Stimulated activated effector memory CD8-positive, alpha-beta T cell treated with anti-CD3 and anti-CD28 coated beads, Interleukin-12 subunit alpha, Interleukin-12 subunit beta, amount 100 ng/mL, for 72 hours (primary cell): ENCODE data around the gene SLC25A23.
"Not testable (repeated sequence)": the region's sequence is repeated elsewhere in the genome, so short reads cannot be mapped to it uniquely, and the experiment has no call there.

ENCODE experiments used
- ATAC-seq: fragments of 150-1000 bp; cut with Tn5 transposase; 2 replicates; pipeline ENCODE4 v1.10.0; 2021
- DNase-seq, 2 donors: peaks; one replicate each; pipeline ENCODE4 v3.0.0; 2021 to 2022; ENCODE audit warnings: low spot score in 2 of 2
- H3K27ac Mint-ChIP-seq: one replicate; pipeline ENCODE4 v1.8.0; 2022; ENCODE audit warnings: mild to moderate bottlenecking, mixed read lengths
- H3K36me3 Mint-ChIP-seq: one replicate; pipeline ENCODE4 v1.8.0; 2022; ENCODE audit warnings: mild to moderate bottlenecking, mixed read lengths
- H3K4me1 Mint-ChIP-seq: one replicate; pipeline ENCODE4 v1.8.0; 2022; ENCODE audit warnings: mixed read lengths
- H3K4me3 Mint-ChIP-seq: one replicate; pipeline ENCODE4 v1.8.0; 2022; ENCODE audit warnings: mild to moderate bottlenecking, mixed read lengths
- H3K9me3 Mint-ChIP-seq: one replicate; pipeline ENCODE4 v1.8.0; 2022; ENCODE audit warnings: mixed read lengths

SLC25A23 gene

DNA sequence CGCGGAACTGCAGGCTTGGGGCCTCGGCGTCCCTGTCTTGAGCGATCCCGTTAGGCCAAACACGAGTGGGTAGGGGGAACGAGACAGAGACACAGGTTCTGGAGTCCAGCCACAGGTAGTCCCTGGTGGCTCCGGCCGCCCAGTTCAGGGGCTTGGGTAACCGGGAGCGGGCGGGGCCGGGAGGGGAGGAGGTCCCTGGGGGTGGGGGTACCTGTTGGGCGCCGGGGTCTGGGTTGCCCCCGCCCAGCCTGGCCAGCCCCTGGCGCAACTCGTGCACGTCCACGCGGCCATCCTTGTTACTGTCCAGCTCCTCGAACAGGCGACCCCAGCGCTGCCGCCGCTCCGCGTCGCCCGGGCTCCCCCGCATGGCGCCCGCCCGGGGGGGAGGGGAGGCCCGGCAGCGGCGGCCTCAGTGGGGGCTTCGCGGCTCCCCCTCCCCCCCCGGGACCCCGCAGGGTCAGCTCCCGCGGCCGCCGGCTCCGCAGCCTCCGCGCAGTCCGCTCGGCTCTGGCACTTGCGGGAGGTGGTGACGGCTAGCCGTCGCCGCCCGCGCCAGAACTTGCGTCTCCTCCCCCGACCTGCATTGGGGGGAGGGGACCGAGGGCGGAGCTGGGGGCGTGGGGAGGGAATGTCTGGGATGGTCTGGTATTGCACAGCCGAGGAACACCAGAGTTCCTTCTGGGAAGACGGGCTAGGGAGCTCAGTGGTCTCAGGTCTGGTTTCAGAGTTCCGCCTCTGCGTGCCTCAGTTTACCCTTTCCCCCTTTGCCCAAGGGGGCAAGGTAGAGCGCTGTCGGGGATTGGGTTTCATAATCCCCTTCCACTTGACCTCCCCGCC, at the start of gene SLC25A23:
TSS of gene SLC25A23 (minus strand) at position 531 of the 837 bp plus-strand sequence. CDS start at position 367, 164 bp downstream.
- H3K27ac Mint-ChIP-seq = peak within 1 kb of the TSS; percentile 79
- peak; percentile 43 for ATAC-seq
- DNase-seq = peak; percentile 40 to 77
- H3K4me3 Mint-ChIP-seq = peak within 1 kb of the TSS; percentile 88
- peaks cover 33% of the 10 kb centered on the region for H3K36me3 Mint-ChIP-seq
- H3K4me1 Mint-ChIP-seq = peaks cover 32% of the 10 kb centered on the region
- H3K9me3 Mint-ChIP-seq = no peaks in the 10 kb centered on the region

DNA sequence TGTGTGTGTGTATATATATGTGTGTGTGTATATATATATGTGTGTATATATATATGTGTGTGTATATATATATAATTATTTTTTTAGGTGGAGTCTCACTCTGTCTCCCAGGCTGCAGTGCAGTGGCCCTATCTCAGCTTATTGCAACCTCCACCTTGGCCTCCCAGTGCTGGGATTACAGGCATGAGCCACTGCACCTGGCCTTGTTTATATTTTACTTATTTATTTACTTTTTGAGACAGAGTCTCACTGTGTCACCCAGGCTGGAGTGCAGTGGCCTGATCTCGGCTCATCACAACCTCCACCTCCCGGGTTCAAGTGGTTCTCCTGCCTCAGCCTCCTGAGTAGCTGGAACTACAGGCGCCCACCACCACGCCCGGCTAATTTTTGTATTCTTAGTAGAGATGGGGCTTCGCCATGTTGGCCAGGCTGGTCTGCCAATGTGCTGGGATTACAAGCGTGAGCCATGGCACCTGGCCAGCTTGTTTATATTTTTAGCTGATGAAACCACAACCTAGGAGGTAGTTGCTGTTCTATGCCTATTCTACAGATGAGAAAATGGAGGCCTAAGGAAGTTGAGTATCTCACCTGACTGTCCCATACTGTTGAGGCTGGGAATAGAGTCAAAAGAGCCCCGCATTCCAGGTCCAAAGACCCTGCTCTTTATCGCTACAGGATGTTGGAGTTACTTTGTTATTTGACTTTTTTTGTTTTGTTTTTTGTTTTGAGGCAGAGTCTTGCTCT, 48.6 kb upstream of the SLC25A23 start:
- not testable (repeated sequence) for H3K36me3 Mint-ChIP-seq, H3K4me1 Mint-ChIP-seq, H3K4me3 Mint-ChIP-seq, ATAC-seq, H3K27ac Mint-ChIP-seq, DNase-seq, H3K9me3 Mint-ChIP-seq

DNA sequence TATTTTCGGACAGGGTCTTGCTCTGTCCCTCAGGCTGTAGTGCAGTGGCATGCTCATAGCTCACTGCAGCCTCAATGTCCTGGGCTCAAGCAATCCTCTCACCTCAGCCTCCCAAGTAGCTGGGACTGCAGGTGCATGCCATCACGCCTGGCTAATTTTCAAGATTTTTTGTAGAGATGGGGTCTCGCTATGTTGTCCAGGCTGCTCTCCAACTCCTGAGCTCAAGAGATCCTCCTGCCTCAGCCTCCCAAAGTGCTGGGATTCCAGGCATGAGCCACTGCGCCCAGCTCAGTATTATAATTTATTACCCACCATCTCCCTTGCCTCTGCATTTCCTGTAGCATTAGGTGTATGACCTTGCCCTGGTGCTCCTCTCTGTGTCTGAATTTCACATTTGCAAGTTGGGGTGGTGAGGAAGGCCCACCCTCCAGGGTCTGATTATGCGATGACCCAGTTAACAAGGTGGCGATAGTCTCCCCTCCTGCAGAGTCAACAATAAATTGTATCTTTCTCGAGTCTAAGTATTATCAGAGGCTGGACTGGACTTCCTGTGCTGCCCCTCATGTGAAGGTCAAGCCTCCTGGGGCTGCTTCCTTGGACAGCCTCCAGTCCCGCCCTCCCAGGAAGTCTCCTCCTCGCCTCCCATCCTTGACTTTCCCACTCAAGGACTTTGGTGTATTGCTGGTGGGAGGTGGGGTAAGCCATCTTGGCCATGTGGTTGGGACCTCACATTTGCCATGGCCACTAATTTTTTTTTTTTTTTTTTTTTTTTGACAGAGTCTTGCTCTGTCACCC, 44.0 kb upstream of the SLC25A23 start:
- H3K4me1 Mint-ChIP-seq = peaks cover 7% of the 10 kb centered on the region
- H3K36me3 Mint-ChIP-seq = peaks cover 7% of the 10 kb centered on the region
- H3K4me3 Mint-ChIP-seq = peak overlapping the region; percentile 85
- no peak for ATAC-seq
- H3K9me3 Mint-ChIP-seq = no peaks in the 10 kb centered on the region
- H3K27ac Mint-ChIP-seq = no peak overlapping the region
- DNase-seq = no peak

DNA sequence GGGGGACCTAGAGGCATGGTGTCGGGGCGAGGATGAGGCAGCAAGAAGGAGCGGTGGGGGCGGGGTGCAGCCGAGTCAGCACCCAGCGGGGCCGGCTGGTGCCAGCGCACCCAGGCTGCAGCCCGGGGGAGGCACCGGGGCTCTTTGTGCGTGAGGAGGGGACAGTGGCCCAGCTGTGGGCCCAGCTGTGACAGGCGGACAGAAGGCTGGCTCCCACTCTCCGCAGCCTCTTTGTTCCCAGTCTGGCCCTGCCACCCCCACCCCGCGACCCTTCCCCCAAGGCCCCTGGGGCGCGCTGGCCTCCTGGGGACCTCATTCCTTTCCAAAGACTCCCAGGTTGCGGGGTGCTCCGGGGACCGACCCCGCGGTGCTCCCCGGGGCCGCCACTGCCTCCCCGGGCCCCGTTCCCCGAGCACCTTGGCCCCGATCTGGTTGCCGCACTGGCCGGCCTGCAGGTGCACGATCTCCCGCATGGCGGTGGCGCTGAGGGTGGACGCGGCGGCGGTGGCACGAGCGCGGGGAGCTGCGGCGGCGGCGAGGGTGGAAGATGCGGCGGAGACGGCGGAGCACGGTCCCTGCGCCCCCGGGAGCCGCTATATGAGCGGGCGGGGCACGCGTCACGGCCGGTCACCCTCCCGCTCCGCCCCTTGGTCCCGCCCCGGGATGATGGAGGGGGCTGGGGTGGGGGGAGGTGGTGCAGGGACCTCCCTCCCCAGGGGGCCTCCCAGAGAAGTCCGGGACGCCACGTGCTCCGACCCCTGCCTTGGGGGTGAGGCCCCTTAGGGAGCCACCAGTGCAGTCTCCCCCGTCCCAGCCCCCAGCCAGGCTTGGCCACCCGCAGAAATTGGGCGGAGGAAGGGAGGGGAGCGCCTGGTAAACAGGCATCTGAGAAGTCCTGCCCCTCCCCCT, 42.4 kb upstream of the SLC25A23 start, which contains the start of gene TUBB4A:
TSS of gene TUBB4A (minus strand) at position 570 of the 909 bp plus-strand sequence. CDS start at position 473, 97 bp downstream.
- DNase-seq (peak; percentile 48 to 78), ATAC-seq (peak; percentile 77)
- Mint-ChIP-seq H3K4me1 (peaks cover 7% of the 10 kb centered on the region), H3K36me3 (peaks cover 7% of the 10 kb centered on the region), H3K9me3 (no peaks in the 10 kb centered on the region), H3K4me3 (peak within 1 kb of the TSS; percentile 85), H3K27ac (peak within 1 kb of the TSS; percentile 75)

DNA sequence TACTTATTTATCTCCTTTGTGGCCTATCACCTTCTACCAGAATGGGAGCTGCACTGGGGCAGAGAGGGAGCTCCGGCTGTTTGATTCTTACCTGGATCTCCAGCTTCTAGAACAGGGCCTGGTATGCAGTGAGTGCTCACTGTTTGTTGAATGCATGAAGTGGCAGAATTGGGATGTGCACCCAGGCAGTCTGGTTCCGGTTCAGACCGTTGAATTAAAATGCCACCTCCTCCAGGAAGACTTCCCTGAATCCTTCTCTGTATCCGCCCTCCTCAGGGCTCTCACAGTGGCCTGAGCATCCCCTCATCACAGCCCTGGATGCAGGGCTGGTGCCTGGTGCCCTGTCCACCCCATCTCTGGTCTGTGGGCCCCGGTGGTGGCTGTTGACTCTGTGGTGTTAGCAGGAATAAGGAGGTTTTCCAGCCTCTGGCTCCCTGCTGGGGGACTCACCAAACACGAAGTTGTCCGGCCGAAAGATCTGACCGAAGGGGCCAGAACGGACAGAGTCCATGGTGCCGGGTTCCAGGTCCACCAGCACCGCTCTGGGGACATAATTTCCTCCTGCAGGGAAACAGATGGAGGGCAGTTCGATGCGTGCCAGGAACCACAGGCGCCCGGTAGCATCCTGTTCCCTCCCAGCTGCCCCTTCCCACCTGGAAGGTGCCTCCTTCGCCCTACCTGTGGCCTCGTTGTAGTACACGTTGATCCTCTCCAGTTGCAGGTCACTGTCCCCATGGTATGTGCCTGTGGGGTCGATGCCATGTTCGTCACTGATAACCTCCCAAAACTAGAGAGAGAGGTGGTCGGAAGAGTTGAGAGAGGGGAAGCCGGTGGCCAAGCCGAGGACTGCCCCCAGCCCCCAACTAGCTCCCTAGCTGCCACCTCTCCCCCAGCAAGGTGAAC, 41.5 kb upstream of the SLC25A23 start:
- Mint-ChIP-seq H3K27ac (peak overlapping the region; percentile 75), H3K4me1 (peaks cover 7% of the 10 kb centered on the region), H3K9me3 (no peaks in the 10 kb centered on the region), H3K36me3 (peaks cover 7% of the 10 kb centered on the region), H3K4me3 (peak overlapping the region; percentile 85)
- ATAC-seq = no peak
- no peak for DNase-seq

DNA sequence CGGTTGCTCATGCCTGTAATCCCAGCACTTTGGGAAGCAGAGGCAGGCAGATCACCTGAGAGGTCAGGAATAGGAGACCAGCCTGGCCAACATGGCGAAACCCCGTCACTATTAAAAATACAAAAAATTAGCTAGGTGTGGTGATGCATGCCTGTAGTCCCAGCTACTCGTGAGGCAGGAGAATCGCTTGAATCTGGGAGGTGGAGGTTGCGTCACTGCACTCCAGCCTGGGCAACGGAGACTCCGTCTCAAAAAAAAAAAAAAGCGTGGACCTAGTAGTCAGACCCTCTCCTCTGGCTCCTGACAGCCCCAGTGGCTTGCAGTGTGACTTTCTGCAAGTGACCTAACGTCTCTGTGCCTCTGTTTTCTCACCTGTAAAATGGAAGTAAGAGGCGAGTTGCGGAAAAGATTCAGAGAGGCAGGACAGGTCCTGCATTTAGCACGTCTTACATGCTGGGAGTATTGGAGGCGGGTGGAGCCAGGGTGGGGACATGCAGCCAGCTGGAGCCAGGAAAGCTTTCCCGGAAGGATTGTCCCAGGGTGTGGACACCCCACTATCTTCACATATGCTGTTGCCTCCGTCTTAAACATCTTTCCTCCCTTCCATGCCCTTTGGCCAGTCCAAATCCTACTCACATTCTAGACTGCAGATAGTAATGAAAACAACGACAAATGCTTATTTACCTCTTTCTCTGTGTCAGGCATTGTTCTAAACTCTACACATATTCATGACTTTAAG, 39.6 kb upstream of the SLC25A23 start:
- Mint-ChIP-seq H3K4me3 (no peak overlapping the region), H3K9me3 (no peaks in the 10 kb centered on the region), H3K27ac (no peak overlapping the region), H3K4me1 (peaks cover 7% of the 10 kb centered on the region), H3K36me3 (peaks cover 7% of the 10 kb centered on the region)
- DNase-seq (no peak), ATAC-seq (no peak)

DNA sequence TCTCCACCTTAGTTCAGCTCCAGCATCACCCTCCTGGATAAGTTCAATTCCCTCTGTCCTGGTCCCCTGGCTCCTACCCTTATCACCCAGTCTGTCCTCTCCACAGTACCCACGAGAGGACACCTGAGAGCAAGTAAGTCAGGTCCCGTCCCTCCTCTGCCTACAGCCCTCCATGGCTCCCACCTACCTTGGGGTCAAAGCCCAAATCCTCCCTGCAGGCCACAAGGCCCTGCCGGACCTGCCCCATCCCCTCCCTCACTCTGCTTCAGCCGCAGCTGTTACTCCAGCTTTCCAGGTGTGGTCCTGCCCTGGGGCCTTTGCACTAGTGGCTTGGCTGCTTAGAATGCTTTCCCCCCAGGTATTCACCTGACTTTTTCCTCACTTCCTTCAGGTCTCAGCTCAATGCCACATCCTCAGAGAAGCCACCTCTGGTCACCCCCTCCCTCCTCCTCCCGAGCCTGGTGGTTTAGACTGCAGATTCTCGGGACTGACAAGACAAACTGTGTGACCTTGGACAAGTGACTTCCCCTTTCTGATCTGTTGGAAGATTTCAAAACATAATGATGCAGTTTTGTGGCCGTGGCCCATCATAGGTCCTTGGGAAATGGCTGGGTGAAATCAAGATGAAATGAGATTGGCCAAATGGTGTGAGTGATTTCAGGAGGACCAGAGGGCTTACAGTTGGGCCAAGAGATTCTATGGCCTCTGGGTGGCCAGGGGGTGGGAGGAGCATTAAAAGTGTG, 38.9 kb upstream of the SLC25A23 start:
- peak overlapping the region; percentile 48 for H3K27ac Mint-ChIP-seq
- H3K36me3 Mint-ChIP-seq = peaks cover 2% of the 10 kb centered on the region
- peaks cover 7% of the 10 kb centered on the region for H3K4me1 Mint-ChIP-seq
- DNase-seq = no peak
- no peak overlapping the region for H3K4me3 Mint-ChIP-seq
- no peaks in the 10 kb centered on the region for H3K9me3 Mint-ChIP-seq
- no peak for ATAC-seq

DNA sequence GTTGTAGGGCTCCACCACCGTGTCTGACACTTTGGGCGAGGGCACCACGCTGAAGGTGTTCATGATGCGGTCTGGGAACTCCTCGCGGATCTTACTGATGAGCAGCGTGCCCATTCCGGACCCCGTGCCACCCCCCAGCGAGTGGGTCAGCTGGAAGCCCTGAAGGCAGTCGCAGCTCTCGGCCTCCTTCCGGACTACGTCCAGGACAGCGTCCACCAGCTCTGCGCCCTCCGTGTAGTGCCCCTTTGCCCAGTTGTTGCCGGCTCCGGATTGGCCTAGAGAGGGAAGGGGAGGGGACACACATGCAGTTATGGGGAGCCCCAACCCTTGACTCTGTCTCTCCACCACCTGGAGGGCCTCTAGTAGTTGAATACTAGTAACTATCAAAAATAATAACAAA, 36.4 kb upstream of the SLC25A23 start:
- Mint-ChIP-seq H3K4me3 (no peak overlapping the region), H3K27ac (no peak overlapping the region), H3K9me3 (peaks cover 4% of the 10 kb centered on the region), H3K4me1 (peaks cover 9% of the 10 kb centered on the region), H3K36me3 (no peaks in the 10 kb centered on the region)
- ATAC-seq (no peak), DNase-seq (no peak)

DNA sequence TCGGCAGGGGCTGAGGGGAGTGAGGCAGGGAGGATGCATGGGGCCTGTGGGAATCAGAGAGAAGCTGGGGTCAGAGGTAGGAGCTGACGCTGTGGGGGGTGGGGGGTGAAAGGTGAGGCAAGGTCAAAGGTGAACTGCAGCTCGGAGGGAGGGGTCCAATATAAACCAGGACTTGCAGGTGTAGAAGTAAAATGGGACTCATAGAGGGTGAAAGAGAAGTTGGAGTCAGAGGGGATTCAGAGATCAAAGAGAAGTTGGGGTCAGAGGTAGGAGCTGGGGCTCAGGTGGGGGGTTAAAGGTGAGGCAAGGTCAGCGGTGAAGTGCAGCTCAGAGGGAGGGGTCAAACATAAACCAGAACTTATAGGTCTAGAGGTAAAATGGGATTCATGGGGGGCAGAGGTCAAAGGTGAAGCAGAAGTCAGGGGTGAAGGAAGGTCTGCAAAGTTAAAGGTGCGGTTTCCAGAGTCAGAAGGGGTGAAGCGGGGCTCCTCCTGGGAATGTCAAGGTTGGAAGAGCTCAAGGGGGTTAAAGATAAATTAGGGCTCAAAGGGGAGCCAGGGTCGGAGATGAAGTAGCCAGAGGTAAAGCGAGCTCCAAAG, 34.9 kb upstream of the SLC25A23 start:
- H3K36me3 Mint-ChIP-seq = no peaks in the 10 kb centered on the region
- no peak for DNase-seq
- H3K9me3 Mint-ChIP-seq = peaks cover 4% of the 10 kb centered on the region
- no peak for ATAC-seq
- H3K4me1 Mint-ChIP-seq = peaks cover 20% of the 10 kb centered on the region
- H3K27ac Mint-ChIP-seq = no peak overlapping the region
- H3K4me3 Mint-ChIP-seq = no peak overlapping the region

DNA sequence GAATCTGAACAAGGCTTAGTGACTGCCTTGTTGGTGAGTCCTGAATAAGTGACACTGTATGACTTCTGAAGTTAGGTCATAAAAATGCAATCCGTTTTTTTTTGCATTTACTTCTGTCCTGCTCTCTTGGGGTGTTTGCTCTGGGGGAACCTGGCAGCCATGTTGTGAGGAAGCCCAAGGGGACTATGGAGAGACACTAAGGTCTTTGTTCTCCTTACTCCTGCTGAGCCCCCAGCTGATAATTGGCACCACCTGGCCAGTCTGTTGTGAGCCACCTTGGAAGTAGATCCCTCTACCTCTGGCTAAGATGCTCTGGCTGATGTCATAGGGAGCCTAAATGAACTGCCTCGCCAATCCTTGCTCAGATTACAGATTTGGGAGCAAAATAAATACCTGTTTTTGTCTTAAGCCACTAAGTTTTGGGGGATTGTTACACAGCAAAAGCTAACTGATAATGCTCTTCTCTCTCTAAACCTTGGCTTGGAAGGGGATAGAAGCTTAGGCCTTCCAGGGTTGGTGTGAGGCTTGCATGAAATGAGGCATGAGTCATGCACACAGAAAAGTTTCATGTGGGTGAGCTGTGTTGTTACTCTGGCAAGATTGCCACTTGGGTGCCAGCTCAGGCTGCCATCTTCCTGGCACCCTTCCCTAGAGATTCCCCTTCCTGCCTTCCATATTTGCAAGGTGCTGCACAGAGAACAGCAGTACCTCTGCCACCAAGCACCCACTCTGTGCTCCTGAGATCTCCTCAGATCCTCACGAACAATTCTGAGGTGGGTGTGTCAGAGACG, 32.4 kb upstream of the SLC25A23 start:
- Mint-ChIP-seq H3K4me1 (peaks cover 25% of the 10 kb centered on the region), H3K27ac (peak overlapping the region; percentile 32), H3K36me3 (no peaks in the 10 kb centered on the region), H3K9me3 (peaks cover 4% of the 10 kb centered on the region), H3K4me3 (no peak overlapping the region)
- DNase-seq (no peak), ATAC-seq (peak; percentile 54)

DNA sequence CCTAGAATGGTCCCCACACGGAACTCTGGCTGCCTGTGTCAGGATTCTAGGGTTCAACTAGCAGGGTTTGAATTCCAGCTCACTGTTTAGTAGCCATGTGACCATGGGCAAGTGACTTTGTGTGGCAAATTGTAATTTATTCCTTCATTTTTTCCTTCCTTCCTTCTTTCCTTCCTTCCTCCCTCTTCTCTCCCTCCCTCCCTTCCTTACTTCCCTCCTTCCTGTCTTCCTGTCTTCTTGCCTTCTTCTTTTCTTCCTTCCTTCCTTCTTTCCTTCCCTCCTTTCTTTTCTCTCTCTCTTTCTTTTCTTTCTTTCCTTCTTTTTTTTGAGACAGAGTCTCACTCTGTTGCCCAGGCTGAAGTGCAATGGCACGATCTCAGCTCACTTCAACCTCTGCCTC, 30.5 kb upstream of the SLC25A23 start:
- ATAC-seq (no peak), DNase-seq (no peak)
- H3K4me1 Mint-ChIP-seq = peaks cover 25% of the 10 kb centered on the region
- no peaks in the 10 kb centered on the region for H3K36me3 Mint-ChIP-seq
- H3K9me3 Mint-ChIP-seq = peaks cover 4% of the 10 kb centered on the region
- peak overlapping the region; percentile 73 for H3K4me3 Mint-ChIP-seq
- peak overlapping the region; percentile 85 for H3K27ac Mint-ChIP-seq
